Measurements from ENCODE around the gene DECR2.

- TF ChIP-seq, protein P1, sequence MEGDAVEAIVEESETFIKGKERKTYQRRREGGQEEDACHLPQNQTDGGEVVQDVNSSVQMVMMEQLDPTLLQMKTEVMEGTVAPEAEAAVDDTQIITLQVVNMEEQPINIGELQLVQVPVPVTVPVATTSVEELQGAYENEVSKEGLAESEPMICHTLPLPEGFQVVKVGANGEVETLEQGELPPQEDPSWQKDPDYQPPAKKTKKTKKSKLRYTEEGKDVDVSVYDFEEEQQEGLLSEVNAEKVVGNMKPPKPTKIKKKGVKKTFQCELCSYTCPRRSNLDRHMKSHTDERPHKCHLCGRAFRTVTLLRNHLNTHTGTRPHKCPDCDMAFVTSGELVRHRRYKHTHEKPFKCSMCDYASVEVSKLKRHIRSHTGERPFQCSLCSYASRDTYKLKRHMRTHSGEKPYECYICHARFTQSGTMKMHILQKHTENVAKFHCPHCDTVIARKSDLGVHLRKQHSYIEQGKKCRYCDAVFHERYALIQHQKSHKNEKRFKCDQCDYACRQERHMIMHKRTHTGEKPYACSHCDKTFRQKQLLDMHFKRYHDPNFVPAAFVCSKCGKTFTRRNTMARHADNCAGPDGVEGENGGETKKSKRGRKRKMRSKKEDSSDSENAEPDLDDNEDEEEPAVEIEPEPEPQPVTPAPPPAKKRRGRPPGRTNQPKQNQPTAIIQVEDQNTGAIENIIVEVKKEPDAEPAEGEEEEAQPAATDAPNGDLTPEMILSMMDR (IDR thresholded peaks at IDR 0.05 in 4 of 5, conservative IDR thresholded peaks at IDR 0.05 in 1 of 5): no peak
- no peak for TF ChIP-seq POLR2A (IDR thresholded peaks at IDR 0.05)
Measured at GRCh38 chr16:400061-400591, 1.6 kb upstream of the DECR2 start.

Data from gastrocnemius medialis (tissue), 4 donors.